ENCODE results near the gene ITGB1BP1. TPM values are rescaled to one million over a fixed set of nuclear protein-coding genes. Genes with fewer than 3 reads are reported as not detected.

Gene ITGB1BP1, protein sequence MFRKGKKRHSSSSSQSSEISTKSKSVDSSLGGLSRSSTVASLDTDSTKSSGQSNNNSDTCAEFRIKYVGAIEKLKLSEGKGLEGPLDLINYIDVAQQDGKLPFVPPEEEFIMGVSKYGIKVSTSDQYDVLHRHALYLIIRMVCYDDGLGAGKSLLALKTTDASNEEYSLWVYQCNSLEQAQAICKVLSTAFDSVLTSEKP
- 10 to 100 TPM; 59.6 to 91.4 (median 66.1) TPM for total RNA-seq

DNA sequence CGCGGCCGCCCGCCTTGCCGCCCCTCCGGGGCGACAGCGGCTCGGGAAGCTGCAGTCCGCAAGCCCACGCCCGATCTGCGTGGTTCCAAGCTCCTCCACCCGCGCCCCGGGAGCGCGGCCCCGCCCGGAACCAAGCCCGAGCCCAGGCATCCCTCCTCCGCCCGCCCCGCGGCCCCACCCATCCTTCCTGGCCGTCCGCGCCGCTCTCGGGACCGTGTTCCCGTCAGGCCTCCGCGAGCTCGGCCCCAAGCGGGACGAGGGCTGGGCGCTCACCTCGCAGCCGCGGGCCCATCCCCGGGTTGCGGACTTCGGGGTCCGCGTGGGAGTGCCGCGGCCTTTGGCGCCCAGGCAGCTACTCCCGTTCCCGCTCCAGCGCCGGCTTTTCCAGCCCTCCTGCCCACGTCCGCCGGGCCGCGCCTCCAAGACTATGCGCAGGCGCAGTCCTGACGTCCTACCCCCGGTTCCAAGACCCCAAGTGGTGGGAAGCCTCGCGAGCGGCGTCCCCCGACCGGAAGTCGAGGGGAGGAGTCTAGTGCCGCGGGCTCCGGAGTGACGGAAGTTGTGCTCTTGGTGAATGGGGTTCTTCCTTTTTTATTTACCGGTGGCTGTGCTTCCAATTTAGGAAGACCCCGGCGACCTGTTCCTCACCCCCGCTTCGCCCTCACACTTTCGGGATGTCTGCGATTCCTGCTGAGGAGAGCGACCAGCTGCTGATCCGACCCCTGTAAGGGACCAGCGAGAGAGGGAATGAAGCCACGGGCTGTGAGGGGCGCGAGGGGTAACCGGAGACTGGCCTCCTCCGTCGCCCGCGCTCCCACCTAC, at the start of gene ITGB1BP1, which contains the start of gene CPSF3:
Gene ITGB1BP1 (minus strand): TSS at position 429 of the 822 bp plus-strand sequence. CDS start 4,831 bp downstream, outside the sequence.
Gene CPSF3 (plus strand): TSS at position 555 of the 822 bp plus-strand sequence. CDS start 120 bp downstream, at position 675.
- WGBS, result 0% methylated on average over 3 of the region's 91 CpGs
- H3K4me3 ChIP-seq, result peak within 1 kb of the TSS; percentile 78 to 93 (median 92)
- H3K4me1 ChIP-seq, result peaks cover 26 to 52% (median 48%) of the 10 kb centered on the region in 4 donors
- H3K36me3 ChIP-seq, result peaks cover 0 to 3% (median 1%) of the 10 kb centered on the region in 4 donors
- peak; percentile 99 for DNase-seq (ENCODE audit: extremely low spot score)
- H3K27ac ChIP-seq (replicated peaks in 1 of 4), result peak within 1 kb of the TSS; percentile 93 to 95 (median 94)
- TF ChIP-seq POLR2A (IDR thresholded peaks at IDR 0.05; ENCODE audit: low read depth), result peak; percentile 53
- TF ChIP-seq EP300 (IDR thresholded peaks at IDR 0.05), result no peak
- TF ChIP-seq POLR2AphosphoS5 (IDR thresholded peaks at IDR 0.05), result peak; percentile 85 to 97
- TF ChIP-seq, protein P1, sequence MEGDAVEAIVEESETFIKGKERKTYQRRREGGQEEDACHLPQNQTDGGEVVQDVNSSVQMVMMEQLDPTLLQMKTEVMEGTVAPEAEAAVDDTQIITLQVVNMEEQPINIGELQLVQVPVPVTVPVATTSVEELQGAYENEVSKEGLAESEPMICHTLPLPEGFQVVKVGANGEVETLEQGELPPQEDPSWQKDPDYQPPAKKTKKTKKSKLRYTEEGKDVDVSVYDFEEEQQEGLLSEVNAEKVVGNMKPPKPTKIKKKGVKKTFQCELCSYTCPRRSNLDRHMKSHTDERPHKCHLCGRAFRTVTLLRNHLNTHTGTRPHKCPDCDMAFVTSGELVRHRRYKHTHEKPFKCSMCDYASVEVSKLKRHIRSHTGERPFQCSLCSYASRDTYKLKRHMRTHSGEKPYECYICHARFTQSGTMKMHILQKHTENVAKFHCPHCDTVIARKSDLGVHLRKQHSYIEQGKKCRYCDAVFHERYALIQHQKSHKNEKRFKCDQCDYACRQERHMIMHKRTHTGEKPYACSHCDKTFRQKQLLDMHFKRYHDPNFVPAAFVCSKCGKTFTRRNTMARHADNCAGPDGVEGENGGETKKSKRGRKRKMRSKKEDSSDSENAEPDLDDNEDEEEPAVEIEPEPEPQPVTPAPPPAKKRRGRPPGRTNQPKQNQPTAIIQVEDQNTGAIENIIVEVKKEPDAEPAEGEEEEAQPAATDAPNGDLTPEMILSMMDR (IDR thresholded peaks at IDR 0.05), result peak in 2 of 3 experiments; percentile 15 to 49
- H3K9me3 ChIP-seq, result no peaks in the 10 kb centered on the region
- intact Hi-C loops (cut with DNase I), result loop anchor here (5.0 to 10.0 kb wide), 3 partner anchors 51 to 281 kb away; partner anchors contain the start of genes ASAP2 and IAH1
- H3K27me3 ChIP-seq, result no peaks in the 10 kb centered on the region

DNA sequence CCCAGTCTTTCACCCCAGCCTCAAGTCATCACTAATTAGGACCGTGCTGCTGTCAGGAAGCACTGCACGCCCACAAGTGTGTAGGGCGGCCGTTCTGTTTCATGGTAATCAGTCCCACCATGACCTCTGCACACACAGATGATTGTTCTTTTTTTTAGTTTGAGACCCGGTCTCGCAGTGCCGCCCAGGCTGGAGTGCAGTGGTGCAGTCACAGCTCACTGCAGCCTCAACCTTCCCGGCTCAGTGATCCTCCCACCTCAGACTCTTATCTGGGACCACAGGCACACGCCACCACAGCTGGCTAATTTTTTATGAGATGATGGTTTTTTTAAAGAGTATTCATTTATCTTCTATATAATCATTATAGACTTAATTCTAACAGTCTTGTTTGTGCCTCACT, 49.2 kb upstream of the ITGB1BP1 start:
- no peaks in the 10 kb centered on the region for H3K9me3 ChIP-seq
- H3K27ac ChIP-seq (replicated peaks in 1 of 4), result no peak overlapping the region
- no peak overlapping the region for H3K4me3 ChIP-seq
- H3K4me1 ChIP-seq, result peaks cover 17 to 36% (median 33%) of the 10 kb centered on the region in 4 donors
- TF ChIP-seq EP300 (IDR thresholded peaks at IDR 0.05), result no peak
- TF ChIP-seq POLR2AphosphoS5 (IDR thresholded peaks at IDR 0.05), result no peak
- TF ChIP-seq, protein P1 (IDR thresholded peaks at IDR 0.05), result no peak
- no peak for TF ChIP-seq POLR2A (IDR thresholded peaks at IDR 0.05; ENCODE audit: low read depth)
- WGBS, result 96% methylated on average over 9 of the region's 9 CpGs
- peaks cover 0 to 32% (median 19%) of the 10 kb centered on the region in 4 donors for H3K36me3 ChIP-seq
- intact Hi-C loops (cut with DNase I), result loop anchor here (10.0 kb wide), 2 partner anchors 48 to 162 kb away; partner anchors contain the start of genes CPSF3, ITGB1BP1 and YWHAQ
- no peaks in the 10 kb centered on the region for H3K27me3 ChIP-seq
- DNase-seq (ENCODE audit: extremely low spot score), result no peak

DNA sequence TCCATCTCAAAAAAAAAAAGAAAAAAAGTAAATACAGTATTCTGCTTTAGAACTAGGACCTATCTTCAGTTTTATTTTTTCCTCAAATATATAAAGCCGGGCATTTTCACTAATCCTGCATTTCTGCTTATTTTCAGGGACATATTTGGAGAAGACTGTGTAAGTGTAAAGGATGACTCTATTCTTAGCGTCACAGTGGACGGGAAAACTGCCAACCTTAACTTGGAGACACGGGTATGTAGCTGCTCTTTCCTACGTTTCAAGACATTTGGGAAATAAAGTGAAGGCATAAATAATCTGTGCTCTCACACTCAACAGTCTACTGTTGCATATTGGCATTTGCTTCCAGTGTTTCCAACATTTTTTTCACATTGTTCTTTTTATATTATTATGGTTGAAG, 47.9 kb upstream of the ITGB1BP1 start:
- Histone ChIP-seq H3K36me3 (peaks cover 0 to 25% (median 20%) of the 10 kb centered on the region in 4 donors), H3K9me3 (no peaks in the 10 kb centered on the region), H3K27me3 (no peaks in the 10 kb centered on the region), H3K27ac (replicated peaks in 1 of 4) (peak overlapping the region in 2 of 4 donors; percentile 13 to 21), H3K4me3 (no peak overlapping the region), H3K4me1 (peaks cover 15 to 23% (median 20%) of the 10 kb centered on the region in 4 donors)
- TF ChIP-seq POLR2AphosphoS5 (IDR thresholded peaks at IDR 0.05), result no peak
- TF ChIP-seq EP300 (IDR thresholded peaks at IDR 0.05), result no peak
- TF ChIP-seq POLR2A (IDR thresholded peaks at IDR 0.05; ENCODE audit: low read depth), result no peak
- TF ChIP-seq, protein P1 (IDR thresholded peaks at IDR 0.05), result no peak
- DNase-seq (ENCODE audit: extremely low spot score), result no peak
- intact Hi-C loops (cut with DNase I), result loop anchor here (10.0 kb wide), 2 partner anchors 46 to 164 kb away; partner anchors contain the start of genes CPSF3, ITGB1BP1 and YWHAQ
- 72% methylated on average over 5 of the region's 5 CpGs for WGBS

DNA sequence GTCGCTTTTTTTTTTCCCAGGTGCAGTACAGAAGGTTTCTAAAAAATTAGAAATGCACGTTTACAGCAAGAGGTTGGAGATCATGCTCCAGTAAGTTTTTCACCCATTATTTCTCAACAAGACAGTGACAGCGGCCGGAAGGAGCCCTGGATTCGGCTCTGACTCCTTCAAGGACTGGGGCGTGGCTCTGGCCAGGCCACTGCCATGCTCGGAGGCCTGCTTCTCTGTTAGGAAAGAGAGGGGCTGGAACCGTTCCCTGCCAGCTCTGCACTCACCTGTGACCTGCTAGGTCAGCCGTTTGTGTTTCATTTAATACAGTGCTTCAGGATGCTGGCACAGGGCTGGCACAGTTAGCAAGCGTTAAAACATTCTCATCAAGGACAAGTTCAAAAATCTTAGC, 44.4 kb upstream of the ITGB1BP1 start:
- Histone ChIP-seq H3K9me3 (no peaks in the 10 kb centered on the region), H3K4me1 (peaks cover 0 to 8% (median 5%) of the 10 kb centered on the region in 4 donors), H3K4me3 (no peak overlapping the region), H3K27me3 (no peaks in the 10 kb centered on the region), H3K36me3 (peaks cover 5 to 38% (median 30%) of the 10 kb centered on the region in 4 donors), H3K27ac (replicated peaks in 1 of 4) (no peak overlapping the region)
- TF ChIP-seq EP300 (IDR thresholded peaks at IDR 0.05), result no peak
- TF ChIP-seq, protein P1 (IDR thresholded peaks at IDR 0.05), result no peak
- no peak for TF ChIP-seq POLR2A (IDR thresholded peaks at IDR 0.05; ENCODE audit: low read depth)
- no peak for TF ChIP-seq POLR2AphosphoS5 (IDR thresholded peaks at IDR 0.05)
- WGBS, result 96% methylated on average over 10 of the region's 10 CpGs
- intact Hi-C loops (cut with DNase I), result no loop called here
- DNase-seq (ENCODE audit: extremely low spot score), result no peak
